ENCODE results near the gene GUCY2F. TPM values are rescaled to one million over a fixed set of nuclear protein-coding genes. Genes with fewer than 3 reads are reported as not detected.

GUCY2F gene
- total RNA-seq, 4 donors from 2014 or later = not detected

DNA sequence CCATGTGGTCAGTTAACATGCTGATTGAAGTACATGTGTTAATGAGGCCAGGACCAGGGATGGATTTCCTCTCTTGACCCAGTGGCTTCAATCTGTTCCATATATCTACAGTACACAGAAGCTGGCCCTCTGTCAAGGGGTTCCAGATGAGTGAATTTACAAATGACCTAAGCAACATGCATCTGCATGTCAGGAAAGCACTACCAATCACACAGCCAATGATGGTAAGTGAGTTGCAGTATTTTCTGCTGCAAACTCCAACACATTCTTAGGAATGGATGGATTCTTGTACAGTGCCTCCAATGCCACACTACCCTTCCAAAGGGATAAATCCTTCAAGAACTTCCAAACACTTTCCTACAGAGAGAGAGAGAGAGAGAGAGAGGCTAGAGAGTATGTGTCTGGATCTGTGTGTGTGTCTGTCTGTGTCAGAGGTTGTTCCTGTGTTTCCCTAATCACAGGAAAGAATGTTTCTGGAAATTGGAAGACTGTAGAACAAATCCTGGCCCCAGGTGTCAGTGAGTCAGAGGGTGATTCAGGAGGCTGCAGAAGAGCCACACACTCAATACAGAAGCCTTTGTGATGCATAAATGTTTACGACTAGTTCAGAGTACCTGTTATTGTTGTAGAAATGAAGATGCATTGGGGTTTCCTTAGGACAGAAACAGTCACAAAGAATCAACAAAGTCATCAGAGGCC is 107.5 kb downstream of the GUCY2F start:
- no peak for TF ChIP-seq POLR2AphosphoS5 (IDR thresholded peaks at IDR 0.05)
- no peak for TF ChIP-seq EP300 (IDR thresholded peaks at IDR 0.05)
- TF ChIP-seq, protein P1, sequence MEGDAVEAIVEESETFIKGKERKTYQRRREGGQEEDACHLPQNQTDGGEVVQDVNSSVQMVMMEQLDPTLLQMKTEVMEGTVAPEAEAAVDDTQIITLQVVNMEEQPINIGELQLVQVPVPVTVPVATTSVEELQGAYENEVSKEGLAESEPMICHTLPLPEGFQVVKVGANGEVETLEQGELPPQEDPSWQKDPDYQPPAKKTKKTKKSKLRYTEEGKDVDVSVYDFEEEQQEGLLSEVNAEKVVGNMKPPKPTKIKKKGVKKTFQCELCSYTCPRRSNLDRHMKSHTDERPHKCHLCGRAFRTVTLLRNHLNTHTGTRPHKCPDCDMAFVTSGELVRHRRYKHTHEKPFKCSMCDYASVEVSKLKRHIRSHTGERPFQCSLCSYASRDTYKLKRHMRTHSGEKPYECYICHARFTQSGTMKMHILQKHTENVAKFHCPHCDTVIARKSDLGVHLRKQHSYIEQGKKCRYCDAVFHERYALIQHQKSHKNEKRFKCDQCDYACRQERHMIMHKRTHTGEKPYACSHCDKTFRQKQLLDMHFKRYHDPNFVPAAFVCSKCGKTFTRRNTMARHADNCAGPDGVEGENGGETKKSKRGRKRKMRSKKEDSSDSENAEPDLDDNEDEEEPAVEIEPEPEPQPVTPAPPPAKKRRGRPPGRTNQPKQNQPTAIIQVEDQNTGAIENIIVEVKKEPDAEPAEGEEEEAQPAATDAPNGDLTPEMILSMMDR (IDR thresholded peaks at IDR 0.05) = no peak
- no peak for TF ChIP-seq POLR2A (IDR thresholded peaks at IDR 0.05)
- Histone ChIP-seq H3K27ac (no peak overlapping the region), H3K9me3 (no peaks in the 10 kb centered on the region), H3K4me1 (no peaks in the 10 kb centered on the region), H3K4me3 (no peak overlapping the region), H3K27me3 (no peaks in the 10 kb centered on the region), H3K36me3 (no peaks in the 10 kb centered on the region)
- no peak for ATAC-seq
- 56% methylated on average over 1 of the region's 1 CpG; no CpG with 5 or more reads in 1 of the 2 donors for WGBS, 2 donors (ENCODE audit: low coverage in 1 of 2)

DNA sequence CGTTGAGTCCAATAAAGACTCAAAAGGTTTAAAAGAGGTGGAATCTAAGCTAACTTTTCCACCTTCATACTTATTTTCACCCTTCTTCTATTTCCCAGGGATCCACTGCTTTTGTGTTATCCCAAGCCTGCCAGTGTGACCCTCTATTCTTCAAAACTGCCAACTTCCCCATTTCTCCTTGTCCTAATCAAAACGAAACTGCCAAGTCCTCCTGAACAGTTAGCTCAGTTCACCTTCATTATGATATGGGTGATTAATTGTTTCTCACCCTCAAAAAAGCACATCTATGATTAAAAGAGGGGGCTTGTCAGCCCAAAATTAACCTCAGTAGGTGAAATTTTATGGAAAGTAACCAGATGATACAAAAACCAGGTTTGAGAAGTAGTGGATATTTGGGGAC is 108.4 kb downstream of the GUCY2F start:
- WGBS, 2 donors (ENCODE audit: low coverage in 1 of 2) = 80 to 93% methylated on average over 2 of the region's 2 CpGs
- TF ChIP-seq, protein P1 (IDR thresholded peaks at IDR 0.05) = no peak
- TF ChIP-seq EP300 (IDR thresholded peaks at IDR 0.05) = no peak
- TF ChIP-seq POLR2A (IDR thresholded peaks at IDR 0.05) = no peak
- TF ChIP-seq POLR2AphosphoS5 (IDR thresholded peaks at IDR 0.05) = no peak
- Histone ChIP-seq H3K27ac (no peak overlapping the region), H3K4me3 (no peak overlapping the region), H3K9me3 (no peaks in the 10 kb centered on the region), H3K36me3 (no peaks in the 10 kb centered on the region), H3K27me3 (no peaks in the 10 kb centered on the region), H3K4me1 (no peaks in the 10 kb centered on the region)
- ATAC-seq = no peak

- no peak for TF ChIP-seq POLR2A (IDR thresholded peaks at IDR 0.05)
- TF ChIP-seq POLR2AphosphoS5 (IDR thresholded peaks at IDR 0.05) = no peak
- TF ChIP-seq EP300 (IDR thresholded peaks at IDR 0.05) = no peak
- TF ChIP-seq, protein P1 (IDR thresholded peaks at IDR 0.05) = no peak
- Histone ChIP-seq H3K36me3 (no peaks in the 10 kb centered on the region), H3K4me1 (no peaks in the 10 kb centered on the region), H3K4me3 (no peak overlapping the region), H3K27me3 (no peaks in the 10 kb centered on the region), H3K9me3 (no peaks in the 10 kb centered on the region), H3K27ac (no peak overlapping the region)
- WGBS, 2 donors (ENCODE audit: low coverage in 1 of 2) = 54 to 73% methylated on average over 2 of the region's 2 CpGs
- ATAC-seq = no peak
Observed at GRCh38 chrX:109372716-109373115, 109.2 kb downstream of the GUCY2F start.

DNA sequence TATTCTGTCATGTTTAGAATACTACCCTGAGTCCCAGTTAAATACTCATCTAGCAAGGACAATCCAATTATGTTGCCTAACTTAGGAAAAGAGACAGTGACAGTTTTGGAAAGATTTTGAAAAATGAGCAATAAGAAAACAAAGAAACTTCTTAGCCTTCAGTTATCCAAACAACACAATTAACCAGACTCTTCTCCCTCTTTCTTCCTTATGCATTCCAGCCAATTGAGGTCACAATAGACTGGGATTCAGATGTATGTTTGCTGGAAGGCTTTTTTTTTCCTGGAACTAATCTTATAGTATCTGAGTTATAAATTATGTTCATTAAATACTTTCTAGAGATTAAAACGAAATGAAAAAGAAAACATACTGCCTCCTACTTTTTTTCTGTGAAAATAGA is 109.6 kb downstream of the GUCY2F start:
- no peak for TF ChIP-seq POLR2AphosphoS5 (IDR thresholded peaks at IDR 0.05)
- no peak for TF ChIP-seq EP300 (IDR thresholded peaks at IDR 0.05)
- no peak for TF ChIP-seq POLR2A (IDR thresholded peaks at IDR 0.05)
- TF ChIP-seq, protein P1 (IDR thresholded peaks at IDR 0.05) = no peak
- Histone ChIP-seq H3K4me1 (no peaks in the 10 kb centered on the region), H3K4me3 (no peak overlapping the region), H3K36me3 (no peaks in the 10 kb centered on the region), H3K27ac (no peak overlapping the region), H3K9me3 (no peaks in the 10 kb centered on the region), H3K27me3 (no peaks in the 10 kb centered on the region)
- WGBS, 2 donors (ENCODE audit: low coverage in 1 of 2) = 14 to 18% methylated on average over 1 of the region's 1 CpG
- ATAC-seq = no peak

DNA sequence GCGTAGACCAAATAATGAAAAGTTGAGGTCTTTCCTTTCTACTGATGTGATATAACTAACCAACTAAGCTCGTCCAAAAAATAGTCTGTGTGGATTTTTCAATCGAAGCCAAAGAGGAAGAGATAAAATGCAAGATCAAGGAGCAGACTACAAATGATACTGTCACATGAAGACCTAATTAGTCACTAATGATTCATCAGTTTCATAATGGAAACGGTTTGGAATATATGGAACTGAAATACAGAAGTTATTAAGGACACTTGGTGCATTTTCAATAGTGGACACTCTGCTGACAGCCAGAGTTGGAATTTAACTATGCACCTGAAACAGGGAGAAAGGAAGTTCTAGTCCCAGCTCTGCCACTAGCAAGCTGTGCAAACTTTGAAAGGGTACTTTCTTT is 119.8 kb downstream of the GUCY2F start:
- TF ChIP-seq POLR2AphosphoS5 (IDR thresholded peaks at IDR 0.05) (no peak), EP300 (IDR thresholded peaks at IDR 0.05) (no peak), POLR2A (IDR thresholded peaks at IDR 0.05) (no peak)
- TF ChIP-seq, protein P1 (IDR thresholded peaks at IDR 0.05) = no peak
- Histone ChIP-seq H3K27ac (no peak overlapping the region), H3K4me3 (no peak overlapping the region), H3K4me1 (no peaks in the 10 kb centered on the region), H3K27me3 (no peaks in the 10 kb centered on the region), H3K9me3 (no peaks in the 10 kb centered on the region), H3K36me3 (no peaks in the 10 kb centered on the region)
- no peak for ATAC-seq
- WGBS, 2 donors (ENCODE audit: low coverage in 1 of 2) = 56 to 71% methylated on average over 3 to 4 of the region's 4 CpGs

All from gastroesophageal sphincter (tissue), 4 donors.